ENCODE results near the gene MORN1.
"Not testable (repeated sequence)": the region's sequence is repeated elsewhere in the genome, so short reads cannot be mapped to it uniquely, and the experiment has no call there.

MORN1 gene

DNA sequence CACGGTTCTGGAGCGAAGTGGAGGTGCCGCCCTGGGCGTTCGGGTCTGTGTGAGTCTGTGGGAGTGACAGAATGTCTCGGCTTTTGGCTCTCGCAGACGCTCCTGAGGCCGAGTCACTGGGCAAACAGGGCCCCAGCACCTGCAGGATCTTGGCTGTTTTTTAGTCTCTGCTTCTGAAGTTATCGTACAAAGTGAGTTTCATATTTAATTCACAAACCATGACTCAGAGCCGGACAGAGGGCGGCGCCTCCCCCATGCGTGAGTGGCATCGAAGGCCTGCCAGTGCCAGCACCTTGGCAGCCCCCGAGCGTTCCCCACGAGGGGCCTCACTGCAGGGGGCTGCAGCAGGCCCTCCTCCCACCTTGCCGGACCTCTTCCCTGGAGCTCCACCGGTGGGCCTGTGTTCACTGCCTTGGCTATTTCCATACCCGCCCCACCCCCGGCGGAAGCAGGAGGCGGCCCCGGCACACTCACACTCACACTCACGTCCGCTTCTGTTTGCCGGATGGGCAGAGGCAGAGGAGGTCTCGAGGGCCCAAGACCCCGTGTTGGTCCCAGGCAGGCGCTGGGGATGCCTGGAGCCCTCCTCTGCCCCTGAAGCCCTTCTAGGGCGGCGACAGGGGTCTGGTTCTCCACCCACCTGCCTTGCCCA is 56.3 kb downstream of the MORN1 start:
- DNase-seq: no peak

- DNase-seq: no peak
Measured at GRCh38 chr1:2334366-2334765, 57.0 kb downstream of the MORN1 start.

- DNase-seq: not testable (repeated sequence)
Measured at GRCh38 chr1:2331580-2331979, 59.8 kb downstream of the MORN1 start.

GRCh38 chr1:2331200-2331544 is 60.2 kb downstream of the MORN1 start:
- no peak for DNase-seq

DNA sequence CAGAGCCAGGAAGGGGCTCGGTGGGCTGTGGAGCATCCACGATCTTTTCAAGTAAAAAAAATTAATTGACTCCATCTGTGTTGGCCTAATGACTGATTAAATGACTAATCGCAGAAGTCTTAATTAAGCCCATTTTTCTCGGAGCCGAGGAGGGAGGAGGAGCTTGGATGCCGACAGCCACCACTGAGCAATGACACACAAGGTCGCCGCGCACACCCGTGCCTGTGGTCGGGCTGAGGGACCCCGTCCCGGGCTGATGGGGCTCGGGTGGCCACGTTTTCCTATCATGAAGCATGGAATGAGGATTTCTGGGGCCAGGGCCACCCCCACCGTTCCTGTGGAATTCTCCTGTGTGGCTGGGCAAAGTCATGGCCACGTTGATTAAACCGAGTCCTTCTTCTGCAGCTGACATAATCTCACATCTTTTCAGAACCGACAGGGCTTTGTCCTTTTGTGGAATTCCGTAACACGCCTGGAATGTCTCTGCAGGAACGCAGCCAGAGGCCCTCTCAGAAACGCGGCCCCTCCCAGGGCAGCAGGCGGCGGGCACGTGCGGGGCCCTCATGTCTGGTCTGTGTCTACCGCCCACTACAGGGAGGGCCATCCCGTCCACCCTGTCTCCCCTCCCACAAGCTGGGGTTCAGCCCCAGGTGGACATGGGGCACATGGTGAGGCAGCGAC is 60.7 kb downstream of the MORN1 start:
- no peak for DNase-seq

DNA sequence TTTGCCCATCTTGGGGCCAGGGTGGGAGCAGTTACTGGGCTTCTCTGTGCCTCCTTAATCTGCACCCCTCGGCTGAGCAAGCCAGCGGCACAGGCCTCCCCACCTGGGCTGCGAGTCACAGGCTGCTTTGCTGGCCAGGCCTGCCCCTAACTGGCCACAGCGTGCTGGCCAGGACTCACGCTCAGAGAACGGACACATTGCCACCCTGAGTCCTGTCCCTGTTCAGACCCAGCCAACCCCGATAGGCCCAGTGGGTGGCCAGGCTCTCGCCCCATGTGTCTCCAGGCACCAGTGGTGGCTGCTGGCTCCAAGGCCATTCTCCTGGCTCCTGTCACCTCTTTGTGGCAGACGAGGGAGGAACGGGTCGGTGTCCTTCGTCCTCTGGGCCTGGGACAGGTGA is 61.3 kb downstream of the MORN1 start:
- no peak for DNase-seq

DNA sequence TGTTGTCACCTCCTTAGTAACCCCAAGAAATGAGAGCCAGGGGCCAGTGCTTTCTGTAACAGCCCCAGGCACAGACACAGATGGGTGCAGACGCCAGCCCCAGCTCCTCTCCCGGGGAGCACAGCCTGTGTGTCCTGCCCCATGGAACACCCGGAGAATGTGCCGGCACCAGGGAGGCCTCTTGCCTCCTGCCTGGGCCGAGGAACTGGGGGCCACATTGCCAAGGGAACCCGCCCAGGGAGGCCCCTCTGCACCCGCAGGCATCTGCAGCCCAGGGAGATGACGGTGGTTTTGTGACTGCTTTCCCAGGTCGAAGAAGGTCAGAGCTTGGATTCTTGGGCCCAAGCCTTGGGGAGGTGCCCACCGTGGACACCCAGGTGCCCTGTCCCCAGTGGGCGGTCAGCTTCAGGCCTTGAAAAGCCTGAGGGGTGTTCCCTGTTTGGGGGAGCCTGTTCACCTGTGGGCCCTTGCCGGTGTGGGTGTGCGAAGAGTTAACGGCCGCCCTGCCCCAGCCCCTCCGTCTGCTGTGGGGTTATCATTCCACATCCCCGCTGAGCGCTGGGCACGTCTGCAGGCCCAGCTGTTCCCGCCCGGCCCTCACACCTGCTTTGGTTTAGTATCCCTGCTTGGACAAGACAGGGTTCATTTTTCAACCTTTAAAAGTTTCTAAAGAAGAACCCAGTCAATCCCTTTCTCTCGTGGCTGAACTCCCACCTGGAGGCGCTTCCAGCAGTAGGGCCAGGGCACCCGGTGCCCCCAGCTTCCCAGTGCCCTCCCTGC is 62.5 kb downstream of the MORN1 start:
- DNase-seq: no peak

- DNase-seq: no peak
Measured at GRCh38 chr1:2327841-2328240, 63.5 kb downstream of the MORN1 start.

DNA sequence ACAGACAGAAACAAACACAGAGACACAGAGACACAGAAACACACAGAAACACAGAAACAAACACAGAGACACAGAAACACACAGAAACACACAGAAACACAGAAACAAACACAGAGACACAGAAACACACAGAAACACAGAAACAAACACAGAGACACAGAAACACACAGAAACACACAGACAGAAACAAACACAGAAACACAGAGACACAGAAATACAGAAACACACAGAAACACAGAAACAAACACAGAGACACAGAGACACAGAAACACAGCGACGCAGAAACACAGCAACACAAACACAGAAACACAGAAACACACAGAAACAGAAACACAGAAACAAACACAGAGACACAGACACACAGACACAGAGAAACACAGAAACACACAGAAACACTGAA is 64.2 kb downstream of the MORN1 start:
- not testable (repeated sequence) for DNase-seq

DNA sequence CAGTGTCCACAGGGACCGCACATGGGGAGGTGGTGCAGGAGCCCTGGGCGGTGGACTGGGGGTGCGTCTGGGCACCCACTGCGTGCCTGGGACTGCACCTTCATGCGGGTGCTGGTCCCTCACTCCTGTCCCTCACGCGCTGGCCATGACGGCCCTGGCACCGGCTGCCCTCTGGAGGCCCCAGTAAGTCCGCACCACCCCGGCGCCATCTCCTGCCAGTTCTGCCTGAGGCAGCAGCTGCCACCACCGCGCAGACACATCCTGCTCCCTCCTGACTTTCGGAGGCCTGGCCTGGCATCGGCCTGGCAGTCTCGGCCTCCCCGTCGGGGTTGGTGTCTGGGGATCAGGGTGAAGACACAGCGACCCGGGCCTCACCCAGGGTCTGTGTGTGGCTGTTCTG is 64.8 kb downstream of the MORN1 start:
- DNase-seq: no peak

- DNase-seq: no peak
Measured at GRCh38 chr1:2324553-2325366, 66.6 kb downstream of the MORN1 start.

GRCh38 chr1:2323451-2323974 is 67.8 kb downstream of the MORN1 start:
- DNase-seq: no peak

DNA sequence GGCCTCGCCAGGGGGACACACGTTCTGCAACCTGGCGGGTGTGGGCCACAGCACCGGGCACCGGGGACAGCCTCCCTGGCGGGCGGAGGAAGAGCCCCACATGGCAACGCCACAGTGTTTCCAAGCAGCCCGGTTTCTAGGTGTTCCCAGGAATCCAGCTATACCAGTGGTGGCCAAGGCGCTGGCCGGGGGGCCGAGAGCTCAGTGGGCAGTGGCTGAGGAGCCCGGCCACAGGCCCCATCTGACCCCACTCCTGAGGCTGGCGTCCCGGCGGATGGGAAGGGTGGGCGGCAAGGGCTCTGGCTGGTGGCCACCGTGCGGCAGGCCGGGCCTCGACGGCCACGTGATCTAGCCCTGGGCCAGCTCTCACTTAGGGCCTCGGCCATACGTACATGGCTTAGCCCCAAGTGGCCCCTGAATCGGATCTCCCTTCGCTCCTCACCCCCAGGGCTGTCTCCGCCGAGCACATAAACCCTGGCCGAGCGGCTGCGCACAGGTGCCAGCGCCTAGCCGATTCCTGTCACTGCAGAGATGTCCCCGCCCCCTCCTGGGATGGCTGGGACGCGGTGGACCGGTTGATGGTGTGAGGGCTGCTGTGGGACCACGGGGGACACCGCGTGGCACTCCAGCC is 68.7 kb downstream of the MORN1 start:
- DNase-seq: no peak

GRCh38 chr1:2322065-2322571 is 69.2 kb downstream of the MORN1 start:
- no peak for DNase-seq

GRCh38 chr1:2320760-2321667 is 70.3 kb downstream of the MORN1 start:
- no peak for DNase-seq

GRCh38 chr1:2320006-2320405 is 71.3 kb downstream of the MORN1 start:
- no peak for DNase-seq

GRCh38 chr1:2319291-2319690 is 72.1 kb downstream of the MORN1 start:
- no peak for DNase-seq

- no peak for DNase-seq
Measured at GRCh38 chr1:2318314-2319278, 72.8 kb downstream of the MORN1 start.

- DNase-seq: no peak
Measured at GRCh38 chr1:2317230-2318065, 73.9 kb downstream of the MORN1 start.

Data from activated effector memory CD4-positive, alpha-beta T cell treated with anti-CD3 and anti-CD28 coated beads, Interleukin-2, amount 50 U/mL, for 16 hours (primary cell).